GM12878 (cell line): Measurements from ENCODE around the gene ST6GALNAC3. TPM values are rescaled to one million over a fixed set of nuclear protein-coding genes. Genes with fewer than 3 reads are reported as not detected.

ENCODE experiments used
- BRCA1 ChIP-seq: IDR thresholded peaks from 2 replicates; pipeline ENCODE4 v1.6.1; 2011; ENCODE audit warnings: low read depth, low read length, improper control_type of control experiment
- CHD4 ChIP-seq: fragments of 200-600 bp; sonication (generic); IDR thresholded peaks from 2 replicates; pipeline ENCODE4 v1.6.1; 2016; ENCODE audit warnings: mild to moderate bottlenecking
- IRF4 ChIP-seq: IDR thresholded peaks from 2 replicates; pipeline ENCODE4 v1.6.1; 2011; ENCODE audit warnings: low read depth, low read length
- POLR2AphosphoS5 ChIP-seq: IDR thresholded peaks from 2 replicates; pipeline ENCODE4 v1.6.1; 2011; ENCODE audit warnings: mild to moderate bottlenecking, low read length, inconsistent platforms
- REST ChIP-seq: IDR thresholded peaks from 2 replicates; pipeline ENCODE4 v1.6.1; 2012; ENCODE audit warnings: mild to moderate bottlenecking, low read depth, low read length
- YBX1 ChIP-seq: fragments of 450-650 bp; IDR thresholded peaks from 2 replicates; pipeline ENCODE4 v1.6.1; 2016; ENCODE audit warnings: antibody characterized with exemption
- ZBTB40 ChIP-seq: fragments of 450-650 bp; IDR thresholded peaks from 2 replicates; pipeline ENCODE4 v1.6.1; 2016; ENCODE audit warnings: mild to moderate bottlenecking, moderate library complexity, borderline replicate concordance
- ZNF622 ChIP-seq: fragments of 450-650 bp; IDR thresholded peaks from 2 replicates; pipeline ENCODE4 v1.6.1; 2017; ENCODE audit warnings: mild to moderate bottlenecking, inconsistent platforms
- polyA plus RNA-seq, 11 experiments: library from polyadenylated mRNA; depleted of rRNA in 4 of 11; unstranded in 6 of 11; stranded (reverse) in 5 of 11; fragments of >200 nt; fragmentation: Nextera tagmentation in 4 of 11; fragmentation: Illumina TruSeq in 1 of 11; extraction: Ambion mirVana in 4 of 11; extraction: Trizol in 1 of 11; gene quantifications; 1 replicate in 1 of 11; 2 replicates in 10 of 11; pipeline versions ENCODE4 v1.2.1 to v1.2.3, GENCODE V29; 2011 to 2016; ENCODE audit warnings: inconsistent platforms in 2 of 11, missing spikeins in 2 of 11, low read depth in 1 of 11
- total RNA-seq, 4 experiments: library from RNA; depleted of rRNA in 3 of 4; stranded (reverse); fragments of >200 nt in 3 of 4; fragmentation: Illumina TruSeq in 1 of 4; extraction: Trizol in 1 of 4; gene quantifications; 2 replicates each; pipeline versions ENCODE4 v1.2.1 to v1.2.3, GENCODE V29; 2013 to 2021

Gene ST6GALNAC3
- total and polyA plus RNA-seq, 10 of the 15 experiments (the other 5 are each of a cell fraction or from before 2014, with no cell fraction given) = 0.04 to 0.68 (median 0.18) TPM; not detected in 3

- TF ChIP-seq REST (no peak), CHD4 (no peak), POLR2AphosphoS5 (no peak), ZBTB40 (no peak), ZNF622 (no peak), YBX1 (no peak), IRF4 (no peak), BRCA1 (no peak)
Measured at GRCh38 chr1:76568573-76569238, 494.2 kb downstream of the ST6GALNAC3 start (continued).
